HepG2 (cell line): ENCODE measurements around the gene SNRNP48. TPM values are rescaled to one million over a fixed set of nuclear protein-coding genes. Genes with fewer than 3 reads are reported as not detected.

ENCODE experiments used
- CENPT ChIP-seq: sonication (generic); formaldehyde crosslinking; IDR thresholded peaks from 2 replicates; pipeline ENCODE4 v1.8.0; 2022; ENCODE audit warnings: low read depth, mild to moderate bottlenecking, moderate library complexity, missing genetic modification reagents
- NR1H2 ChIP-seq: sonication (generic); formaldehyde crosslinking; IDR thresholded peaks from 2 replicates; pipeline ENCODE4 v1.8.1; 2022; ENCODE audit warnings: low read depth, missing genetic modification reagents, borderline replicate concordance
- NR3C1 ChIP-seq: sonication (generic); formaldehyde crosslinking; IDR thresholded peaks from 2 replicates; pipeline ENCODE4 v1.4.0; 2020; ENCODE audit warnings: missing genetic modification reagents
- RARA ChIP-seq: IDR thresholded peaks from 2 replicates; pipeline ENCODE4 v1.6.1; 2016; ENCODE audit warnings: missing genetic modification reagents, missing compliant biosample characterization
- SIX4 ChIP-seq: sonication (generic); formaldehyde crosslinking; IDR thresholded peaks from 2 replicates; pipeline ENCODE4 v1.4.0; 2020; ENCODE audit warnings: missing genetic modification reagents
- SP2 ChIP-seq: sonication (generic); formaldehyde crosslinking; IDR thresholded peaks from 2 replicates; pipeline ENCODE4 v1.5.1; 2020; ENCODE audit warnings: mild to moderate bottlenecking, missing genetic modification reagents
- STAT5B ChIP-seq: sonication (generic); formaldehyde crosslinking; IDR thresholded peaks from 2 replicates; pipeline ENCODE4 v1.4.0; 2020; ENCODE audit warnings: missing genetic modification reagents
- TEAD3 ChIP-seq: optimal IDR thresholded peaks from 2 replicates; pipeline ENCODE3; 2016; ENCODE audit warnings: borderline replicate concordance
- XBP1 ChIP-seq: sonication (generic); formaldehyde crosslinking; IDR thresholded peaks from 2 replicates; pipeline ENCODE4 v1.5.0; 2020; ENCODE audit warnings: missing genetic modification reagents
- YEATS4 ChIP-seq: sonication (generic); formaldehyde crosslinking; IDR thresholded peaks from 2 replicates; pipeline ENCODE4 v1.4.0; 2020; ENCODE audit warnings: missing genetic modification reagents, borderline replicate concordance
- ZFYVE20 ChIP-seq: sonication (generic); formaldehyde crosslinking; IDR thresholded peaks from 2 replicates; pipeline ENCODE4 v1.8.0; 2023; ENCODE audit warnings: low read depth, mild to moderate bottlenecking, moderate library complexity, missing genetic modification reagents, borderline replicate concordance
- ZNF331 ChIP-seq: sonication (generic); formaldehyde crosslinking; IDR thresholded peaks from 2 replicates; pipeline ENCODE4 v1.4.0; 2020; ENCODE audit warnings: missing genetic modification reagents
- ZNF44 ChIP-seq: sonication (generic); formaldehyde crosslinking; IDR thresholded peaks from 2 replicates; pipeline ENCODE4 v1.5.1; 2020; ENCODE audit warnings: mild to moderate bottlenecking, missing genetic modification reagents
- polyA plus RNA-seq, 8 experiments: library from polyadenylated mRNA; depleted of rRNA in 3 of 8; stranded (reverse) in 7 of 8; unstranded in 1 of 8; fragments of >200 nt; fragmentation: Illumina TruSeq in 4 of 8; extraction: Trizol in 4 of 8; gene quantifications; 2 replicates each; pipeline versions ENCODE4 v1.2.1 to v1.2.3, GENCODE V29; 2011 to 2016; ENCODE audit warnings: low read depth in 4 of 8, missing spikeins in 1 of 8, mixed read lengths in 1 of 8; ENCODE audit not compliant: insufficient read depth in 1 of 8
- total RNA-seq, 5 experiments: library from RNA; depleted of rRNA; stranded (reverse); fragments of >200 nt; fragmentation: Illumina TruSeq; extraction: Trizol; gene quantifications; 2 replicates each; pipeline ENCODE4 v1.2.3, GENCODE V29; 2016; ENCODE audit warnings: low read depth in 1 of 5
- TF ChIP-seq, protein P1 (sequence below): sonication (generic); formaldehyde crosslinking; IDR thresholded peaks from 2 replicates; pipeline ENCODE4 v1.9.0; 2022; ENCODE audit warnings: missing genetic modification reagents, mild to moderate bottlenecking, borderline replicate concordance
- TF ChIP-seq, protein P2 (sequence below): sonication (generic); formaldehyde crosslinking; IDR thresholded peaks from 2 replicates; pipeline ENCODE4 v1.5.0; 2020; ENCODE audit warnings: mild to moderate bottlenecking, missing genetic modification reagents
- TF ChIP-seq, protein P3 (sequence below): IDR thresholded peaks from 2 replicates; pipeline ENCODE4 v1.6.1; 2016; ENCODE audit warnings: low read depth, missing genetic modification reagents, missing compliant biosample characterization
- TF ChIP-seq, protein P4 (sequence below): sonication (generic); formaldehyde crosslinking; IDR thresholded peaks from 2 replicates; pipeline ENCODE4 v1.4.0; 2020; ENCODE audit warnings: mild to moderate bottlenecking, missing genetic modification reagents

SNRNP48 gene
- total and polyA plus RNA-seq, 2 of the 13 experiments (the other 11 are each of a cell fraction or from before 2014, with no cell fraction given) = 17.5 to 47.5 TPM

DNA sequence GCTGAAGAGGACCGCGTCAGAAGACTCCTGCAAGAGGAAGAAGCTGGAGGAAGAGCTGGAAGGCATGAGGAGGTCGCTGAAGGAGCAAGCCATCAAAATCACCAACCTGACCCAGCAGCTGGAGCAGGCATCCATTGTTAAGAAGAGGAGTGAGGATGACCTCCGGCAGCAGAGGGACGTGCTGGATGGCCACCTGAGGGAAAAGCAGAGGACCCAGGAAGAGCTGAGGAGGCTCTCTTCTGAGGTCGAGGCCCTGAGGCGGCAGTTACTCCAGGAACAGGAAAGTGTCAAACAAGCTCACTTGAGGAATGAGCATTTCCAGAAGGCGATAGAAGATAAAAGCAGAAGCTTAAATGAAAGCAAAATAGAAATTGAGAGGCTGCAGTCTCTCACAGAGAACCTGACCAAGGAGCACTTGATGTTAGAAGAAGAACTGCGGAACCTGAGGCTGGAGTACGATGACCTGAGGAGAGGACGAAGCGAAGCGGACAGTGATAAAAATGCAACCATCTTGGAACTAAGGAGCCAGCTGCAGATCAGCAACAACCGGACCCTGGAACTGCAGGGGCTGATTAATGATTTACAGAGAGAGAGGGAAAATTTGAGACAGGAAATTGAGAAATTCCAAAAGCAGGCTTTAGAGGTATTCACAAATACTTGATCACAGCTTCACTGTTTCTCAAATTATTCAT, 8.9 kb upstream of the SNRNP48 start (continued):
- TF ChIP-seq, protein P1, sequence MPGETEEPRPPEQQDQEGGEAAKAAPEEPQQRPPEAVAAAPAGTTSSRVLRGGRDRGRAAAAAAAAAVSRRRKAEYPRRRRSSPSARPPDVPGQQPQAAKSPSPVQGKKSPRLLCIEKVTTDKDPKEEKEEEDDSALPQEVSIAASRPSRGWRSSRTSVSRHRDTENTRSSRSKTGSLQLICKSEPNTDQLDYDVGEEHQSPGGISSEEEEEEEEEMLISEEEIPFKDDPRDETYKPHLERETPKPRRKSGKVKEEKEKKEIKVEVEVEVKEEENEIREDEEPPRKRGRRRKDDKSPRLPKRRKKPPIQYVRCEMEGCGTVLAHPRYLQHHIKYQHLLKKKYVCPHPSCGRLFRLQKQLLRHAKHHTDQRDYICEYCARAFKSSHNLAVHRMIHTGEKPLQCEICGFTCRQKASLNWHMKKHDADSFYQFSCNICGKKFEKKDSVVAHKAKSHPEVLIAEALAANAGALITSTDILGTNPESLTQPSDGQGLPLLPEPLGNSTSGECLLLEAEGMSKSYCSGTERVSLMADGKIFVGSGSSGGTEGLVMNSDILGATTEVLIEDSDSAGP (CRISPR knock-in tag) = peak; percentile 59; the same call in 1 of the 2 replicates
- TF ChIP-seq STAT5B (CRISPR knock-in tag) = no peak
- no peak for TF ChIP-seq SP2
- TF ChIP-seq, protein P2, sequence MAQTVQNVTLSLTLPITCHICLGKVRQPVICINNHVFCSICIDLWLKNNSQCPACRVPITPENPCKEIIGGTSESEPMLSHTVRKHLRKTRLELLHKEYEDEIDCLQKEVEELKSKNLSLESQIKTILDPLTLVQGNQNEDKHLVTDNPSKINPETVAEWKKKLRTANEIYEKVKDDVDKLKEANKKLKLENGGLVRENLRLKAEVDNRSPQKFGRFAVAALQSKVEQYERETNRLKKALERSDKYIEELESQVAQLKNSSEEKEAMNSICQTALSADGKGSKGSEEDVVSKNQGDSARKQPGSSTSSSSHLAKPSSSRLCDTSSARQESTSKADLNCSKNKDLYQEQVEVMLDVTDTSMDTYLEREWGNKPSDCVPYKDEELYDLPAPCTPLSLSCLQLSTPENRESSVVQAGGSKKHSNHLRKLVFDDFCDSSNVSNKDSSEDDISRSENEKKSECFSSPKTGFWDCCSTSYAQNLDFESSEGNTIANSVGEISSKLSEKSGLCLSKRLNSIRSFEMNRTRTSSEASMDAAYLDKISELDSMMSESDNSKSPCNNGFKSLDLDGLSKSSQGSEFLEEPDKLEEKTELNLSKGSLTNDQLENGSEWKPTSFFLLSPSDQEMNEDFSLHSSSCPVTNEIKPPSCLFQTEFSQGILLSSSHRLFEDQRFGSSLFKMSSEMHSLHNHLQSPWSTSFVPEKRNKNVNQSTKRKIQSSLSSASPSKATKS (CRISPR knock-in tag) = no peak
- TF ChIP-seq SIX4 (CRISPR knock-in tag) = no peak
- no peak for TF ChIP-seq NR3C1 (CRISPR knock-in tag)
- no peak for TF ChIP-seq TEAD3 (CRISPR knock-in tag)
- peak; percentile 67; the same call in 1 of the 2 replicates for TF ChIP-seq ZNF44 (CRISPR knock-in tag)
- TF ChIP-seq XBP1 (CRISPR knock-in tag) = no peak
- no peak for TF ChIP-seq RARA (CRISPR knock-in tag)
- TF ChIP-seq, protein P3, sequence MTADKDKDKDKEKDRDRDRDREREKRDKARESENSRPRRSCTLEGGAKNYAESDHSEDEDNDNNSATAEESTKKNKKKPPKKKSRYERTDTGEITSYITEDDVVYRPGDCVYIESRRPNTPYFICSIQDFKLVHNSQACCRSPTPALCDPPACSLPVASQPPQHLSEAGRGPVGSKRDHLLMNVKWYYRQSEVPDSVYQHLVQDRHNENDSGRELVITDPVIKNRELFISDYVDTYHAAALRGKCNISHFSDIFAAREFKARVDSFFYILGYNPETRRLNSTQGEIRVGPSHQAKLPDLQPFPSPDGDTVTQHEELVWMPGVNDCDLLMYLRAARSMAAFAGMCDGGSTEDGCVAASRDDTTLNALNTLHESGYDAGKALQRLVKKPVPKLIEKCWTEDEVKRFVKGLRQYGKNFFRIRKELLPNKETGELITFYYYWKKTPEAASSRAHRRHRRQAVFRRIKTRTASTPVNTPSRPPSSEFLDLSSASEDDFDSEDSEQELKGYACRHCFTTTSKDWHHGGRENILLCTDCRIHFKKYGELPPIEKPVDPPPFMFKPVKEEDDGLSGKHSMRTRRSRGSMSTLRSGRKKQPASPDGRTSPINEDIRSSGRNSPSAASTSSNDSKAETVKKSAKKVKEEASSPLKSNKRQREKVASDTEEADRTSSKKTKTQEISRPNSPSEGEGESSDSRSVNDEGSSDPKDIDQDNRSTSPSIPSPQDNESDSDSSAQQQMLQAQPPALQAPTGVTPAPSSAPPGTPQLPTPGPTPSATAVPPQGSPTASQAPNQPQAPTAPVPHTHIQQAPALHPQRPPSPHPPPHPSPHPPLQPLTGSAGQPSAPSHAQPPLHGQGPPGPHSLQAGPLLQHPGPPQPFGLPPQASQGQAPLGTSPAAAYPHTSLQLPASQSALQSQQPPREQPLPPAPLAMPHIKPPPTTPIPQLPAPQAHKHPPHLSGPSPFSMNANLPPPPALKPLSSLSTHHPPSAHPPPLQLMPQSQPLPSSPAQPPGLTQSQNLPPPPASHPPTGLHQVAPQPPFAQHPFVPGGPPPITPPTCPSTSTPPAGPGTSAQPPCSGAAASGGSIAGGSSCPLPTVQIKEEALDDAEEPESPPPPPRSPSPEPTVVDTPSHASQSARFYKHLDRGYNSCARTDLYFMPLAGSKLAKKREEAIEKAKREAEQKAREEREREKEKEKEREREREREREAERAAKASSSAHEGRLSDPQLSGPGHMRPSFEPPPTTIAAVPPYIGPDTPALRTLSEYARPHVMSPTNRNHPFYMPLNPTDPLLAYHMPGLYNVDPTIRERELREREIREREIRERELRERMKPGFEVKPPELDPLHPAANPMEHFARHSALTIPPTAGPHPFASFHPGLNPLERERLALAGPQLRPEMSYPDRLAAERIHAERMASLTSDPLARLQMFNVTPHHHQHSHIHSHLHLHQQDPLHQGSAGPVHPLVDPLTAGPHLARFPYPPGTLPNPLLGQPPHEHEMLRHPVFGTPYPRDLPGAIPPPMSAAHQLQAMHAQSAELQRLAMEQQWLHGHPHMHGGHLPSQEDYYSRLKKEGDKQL (CRISPR knock-in tag) = no peak
- no peak for TF ChIP-seq CENPT (CRISPR knock-in tag)
- TF ChIP-seq ZFYVE20 (CRISPR knock-in tag) = no peak
- no peak for TF ChIP-seq NR1H2 (CRISPR knock-in tag)
- peak; percentile 26; the same call in 1 of the 2 replicates for TF ChIP-seq YEATS4 (CRISPR knock-in tag)
- TF ChIP-seq ZNF331 (CRISPR knock-in tag) = no peak; the same call in 1 of the 2 replicates
- TF ChIP-seq, protein P4, sequence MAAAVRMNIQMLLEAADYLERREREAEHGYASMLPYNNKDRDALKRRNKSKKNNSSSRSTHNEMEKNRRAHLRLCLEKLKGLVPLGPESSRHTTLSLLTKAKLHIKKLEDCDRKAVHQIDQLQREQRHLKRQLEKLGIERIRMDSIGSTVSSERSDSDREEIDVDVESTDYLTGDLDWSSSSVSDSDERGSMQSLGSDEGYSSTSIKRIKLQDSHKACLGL (CRISPR knock-in tag) = no peak
